Epithelial cell of proximal tubule (primary cell): Measurements from ENCODE around the gene KSR1. TPM values are rescaled to one million over a fixed set of nuclear protein-coding genes. Genes with fewer than 3 reads are reported as not detected.

Experiments used
- DNase-seq: peaks from one replicate; pipeline ENCODE4 v3.0.0-alpha.2; 2011; ENCODE audit warnings: low read depth
- H3K4me3 ChIP-seq: 2 replicates; pipeline ENCODE4 v1.5.1; 2011; ENCODE audit warnings: low read depth, mild to moderate bottlenecking, low read length
- CTCF ChIP-seq: conservative IDR thresholded peaks from 2 replicates; pipeline ENCODE4 v1.5.1; 2012; ENCODE audit warnings: low read depth, mild to moderate bottlenecking, low read length
- total RNA-seq: library from RNA; depleted of rRNA; stranded (reverse); fragments of >200 nt; gene quantifications from 2 replicates; pipeline ENCODE4 v1.2.3, GENCODE V29; 2015

The KSR1 gene
- total RNA-seq, 1 donor from 2014 or later, result 19.9 TPM

GRCh38 chr17:27466376-27466742 lies 10.1 kb downstream of the KSR1 start:
- DNase-seq, result no peak
- TF ChIP-seq CTCF, result no peak
- no peak overlapping the region for H3K4me3 ChIP-seq

DNA sequence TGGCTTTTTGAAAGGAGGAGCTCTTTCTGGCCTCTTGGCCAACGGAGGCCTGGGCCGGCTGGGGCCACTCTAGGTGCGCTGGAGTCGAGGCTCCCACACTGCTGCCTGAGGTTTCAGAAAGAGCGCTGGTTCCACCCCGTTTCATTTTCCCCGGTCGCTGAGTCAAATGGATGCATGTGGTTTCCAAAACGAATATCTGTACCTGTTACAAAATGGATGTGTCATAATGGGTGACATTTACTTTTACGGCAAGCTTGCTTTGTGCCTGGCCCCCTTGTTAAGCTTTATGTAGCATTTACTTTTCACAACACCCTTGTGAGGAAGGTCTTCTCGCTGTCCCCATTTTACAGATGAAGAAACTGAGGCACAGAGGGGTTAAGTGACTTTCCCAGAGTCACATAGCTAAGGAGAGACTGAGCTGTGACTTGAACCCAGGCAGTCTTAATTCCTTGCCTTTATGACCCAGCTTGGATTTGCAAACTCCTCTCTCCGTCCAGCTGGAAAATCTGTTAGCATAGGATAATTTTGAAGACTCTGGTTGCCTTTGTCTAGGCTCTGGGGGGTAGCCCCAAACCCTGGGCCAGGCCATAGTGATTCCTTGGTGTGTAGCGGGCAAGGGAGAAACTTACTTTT lies 10.6 kb downstream of the KSR1 start:
- TF ChIP-seq CTCF, result no peak
- no peak overlapping the region for H3K4me3 ChIP-seq
- no peak for DNase-seq

DNA sequence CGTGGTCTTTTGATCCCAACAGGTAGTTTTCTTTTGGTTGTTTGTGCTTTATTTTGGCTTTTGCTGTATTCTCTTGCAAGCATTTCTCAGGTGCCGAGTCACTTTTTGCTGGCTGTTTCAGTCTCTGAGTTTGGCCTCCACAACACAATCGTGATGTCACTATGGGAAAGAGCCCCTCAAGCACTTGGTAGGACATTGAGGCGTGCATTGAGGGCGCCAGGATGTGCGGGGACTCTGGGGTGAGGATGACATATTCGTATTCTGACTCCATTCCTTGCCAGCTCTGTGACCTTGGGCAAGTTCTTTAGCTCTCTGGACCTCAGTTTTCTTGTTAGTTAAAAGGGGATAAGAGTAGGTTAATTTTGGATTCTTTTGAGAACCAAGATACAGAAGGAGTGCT lies 13.0 kb downstream of the KSR1 start:
- DNase-seq, result no peak
- H3K4me3 ChIP-seq, result no peak overlapping the region
- no peak for TF ChIP-seq CTCF

GRCh38 chr17:27471321-27472269 lies 15.3 kb downstream of the KSR1 start:
- peak; percentile 86 for DNase-seq
- TF ChIP-seq CTCF, result no peak

DNA sequence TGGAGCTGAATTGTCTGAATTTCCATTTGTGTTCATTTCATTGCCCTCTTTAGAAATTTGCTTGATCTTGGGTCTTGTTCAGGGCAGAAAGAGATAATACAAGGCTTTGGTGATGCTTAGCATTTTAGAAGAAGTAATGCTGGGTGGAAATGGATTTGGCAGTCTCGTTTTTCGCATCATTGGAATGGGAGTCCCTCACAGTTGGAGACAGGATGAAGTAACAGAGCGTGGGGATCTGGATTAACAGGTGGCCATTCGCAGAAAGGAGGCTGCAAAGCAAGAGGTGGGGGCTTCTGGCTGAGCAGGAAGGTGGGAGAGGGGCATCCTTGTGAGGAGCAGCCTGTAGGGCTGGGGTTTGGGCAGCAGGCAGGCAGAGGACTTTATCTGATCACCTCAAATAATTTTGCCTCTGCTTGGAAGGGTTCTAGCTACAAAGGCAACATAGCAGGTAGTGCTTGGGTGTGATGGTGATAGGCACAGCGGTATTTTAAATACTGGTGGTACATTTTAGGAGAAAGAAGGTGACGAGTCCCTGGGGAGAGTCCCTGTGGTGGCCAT lies 17.0 kb downstream of the KSR1 start:
- TF ChIP-seq CTCF, result no peak
- DNase-seq, result no peak
- H3K4me3 ChIP-seq, result no peak overlapping the region

More at GRCh38 chr17:27471321-27472269, 15.3 kb downstream of the KSR1 start:
- H3K4me3 ChIP-seq, result no peak overlapping the region

DNA sequence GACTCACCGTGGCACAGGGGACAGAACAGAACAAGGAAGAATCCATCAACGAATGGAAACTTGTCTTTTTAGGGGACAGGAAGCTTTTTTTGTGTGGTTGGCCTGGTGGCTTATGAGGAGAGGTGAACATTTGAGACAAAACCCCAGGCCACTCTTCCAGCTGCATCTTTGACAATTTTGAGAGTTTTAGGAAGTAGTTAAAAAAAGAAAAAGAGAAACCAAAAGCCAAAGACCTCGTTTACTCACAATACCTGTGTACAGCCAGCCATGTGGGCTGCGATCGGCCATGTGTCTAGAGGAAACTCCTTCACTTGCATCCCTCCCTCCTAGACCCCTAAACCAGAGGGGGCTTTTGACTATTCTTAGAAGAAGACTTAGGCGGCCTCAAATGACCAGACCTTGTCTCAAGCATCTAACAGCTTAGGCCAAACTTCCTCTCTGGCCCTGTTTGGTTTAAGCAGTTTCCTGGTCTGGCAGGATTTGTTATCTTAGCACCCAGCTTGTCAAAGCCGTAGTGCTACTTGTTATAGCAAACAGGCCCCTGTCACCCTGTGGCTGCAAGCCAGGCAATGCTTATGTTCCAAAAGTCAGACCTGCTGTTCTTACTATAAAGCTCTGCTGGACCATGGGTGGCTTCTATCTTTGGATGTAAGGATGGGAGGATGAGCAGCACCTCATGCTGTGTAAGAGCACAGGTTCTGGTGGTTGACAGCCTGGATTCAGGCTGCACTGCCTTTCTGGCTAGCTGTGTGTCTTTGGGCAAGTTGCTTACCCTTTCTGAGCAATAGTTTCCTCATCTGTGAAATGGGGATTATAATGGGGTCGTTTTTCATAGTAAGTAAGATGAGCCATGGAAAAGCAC lies 17.7 kb downstream of the KSR1 start:
- TF ChIP-seq CTCF, result no peak
- no peak overlapping the region for H3K4me3 ChIP-seq
- no peak for DNase-seq
